GM23338 (cell line): Measurements from ENCODE around the gene ZNF804B. TPM values are rescaled to one million over a fixed set of nuclear protein-coding genes. Genes with fewer than 3 reads are reported as not detected.
A peak's percentile ranks its signal among the peaks of the same experiment; 100 is the strongest.

Source experiments
- ATAC-seq: fragments of 200-7000 bp; cut with Tn5 transposase; 3 replicates; pipeline ENCODE4 v1.9.1; 2020
- DNase-seq: peaks from one replicate; pipeline ENCODE4 v3.0.0-alpha.2; 2015; ENCODE audit warnings: low spot score
- H2AFZ ChIP-seq: fragments of 200-600 bp; sonication (generic); 2 replicates; pipeline ENCODE4 v1.8.0; 2016; ENCODE audit warnings: antibody characterized with exemption, mild to moderate bottlenecking, moderate library complexity
- H3F3A ChIP-seq: fragments of 200-600 bp; sonication (generic); replicated peaks from 2 replicates; pipeline ENCODE4 v1.8.0; 2017; ENCODE audit warnings: antibody characterized with exemption, mixed run types, low read depth
- H3K27ac ChIP-seq: fragments of 200-600 bp; sonication (generic); 2 replicates; pipeline ENCODE4 v1.6.1; 2016; ENCODE audit warnings: low read depth
- H3K27me3 ChIP-seq: fragments of 200-600 bp; sonication (generic); 2 replicates; pipeline ENCODE4 v1.8.0; 2016; ENCODE audit warnings: mild to moderate bottlenecking, mixed run types, moderate library complexity; ENCODE audit not compliant: insufficient read depth
- H3K36me3 ChIP-seq: fragments of 200-600 bp; sonication (generic); 2 replicates; pipeline ENCODE4 v1.8.0; 2016; ENCODE audit warnings: mild to moderate bottlenecking; ENCODE audit not compliant: insufficient read depth
- H3K4me1 ChIP-seq: fragments of 200-600 bp; sonication (generic); 2 replicates; pipeline ENCODE4 v1.8.0; 2016; ENCODE audit warnings: mild to moderate bottlenecking, moderate library complexity; ENCODE audit not compliant: insufficient read depth
- H3K4me2 ChIP-seq: fragments of 200-600 bp; sonication (generic); 2 replicates; pipeline ENCODE4 v1.7.1; 2017; ENCODE audit warnings: mixed run types
- H3K4me3 ChIP-seq: fragments of 200-600 bp; sonication (generic); 2 replicates; pipeline ENCODE4 v1.6.1; 2016; ENCODE audit warnings: mixed run types
- H3K79me2 ChIP-seq: fragments of 200-600 bp; sonication (generic); replicated peaks from 2 replicates; pipeline ENCODE4 v1.8.0; 2017; ENCODE audit warnings: mild to moderate bottlenecking; ENCODE audit not compliant: insufficient read depth
- H3K9me2 ChIP-seq: fragments of 200-600 bp; sonication (generic); 2 replicates; pipeline ENCODE4 v1.8.0; 2017; ENCODE audit not compliant: insufficient read depth
- H4K20me1 ChIP-seq: fragments of 200-600 bp; sonication (generic); replicated peaks from 2 replicates; pipeline ENCODE4 v1.8.0; 2017; ENCODE audit warnings: mild to moderate bottlenecking; ENCODE audit not compliant: insufficient read depth
- H3K27ac Mint-ChIP-seq: 2 replicates; pipeline ENCODE4 v1.8.0; 2020; ENCODE audit warnings: inconsistent platforms, mild to moderate bottlenecking, moderate library complexity, mixed read lengths
- H3K27me3 Mint-ChIP-seq: 3 replicates; pipeline ENCODE4 v1.8.0; 2022; ENCODE audit warnings: low read depth, mild to moderate bottlenecking, moderate library complexity, mixed read lengths, inconsistent platforms; ENCODE audit not compliant: insufficient read depth, poor library complexity
- H3K36me3 Mint-ChIP-seq: 3 replicates; pipeline ENCODE4 v1.8.0; 2021; ENCODE audit warnings: low read depth, mild to moderate bottlenecking, inconsistent platforms, moderate library complexity, mixed read lengths
- H3K4me1 Mint-ChIP-seq: 3 replicates; pipeline ENCODE4 v1.8.0; 2020; ENCODE audit warnings: mild to moderate bottlenecking, inconsistent platforms, mixed read lengths
- H3K4me3 Mint-ChIP-seq: 3 replicates; pipeline ENCODE4 v1.8.0; 2021; ENCODE audit warnings: moderate library complexity, mild to moderate bottlenecking, inconsistent platforms, mixed read lengths
- H3K9me3 Mint-ChIP-seq: 3 replicates; pipeline ENCODE4 v1.8.0; 2020; ENCODE audit warnings: moderate library complexity, mild to moderate bottlenecking, inconsistent platforms, mixed read lengths
- REST ChIP-seq: IDR thresholded peaks from one replicate; pipeline ENCODE4 v1.6.1; 2018; ENCODE audit warnings: antibody characterized with exemption; ENCODE audit not compliant: unreplicated experiment
- STAT1 ChIP-seq: IDR thresholded peaks from one replicate; pipeline ENCODE4 v1.6.1; 2016; ENCODE audit warnings: antibody characterized with exemption; ENCODE audit not compliant: unreplicated experiment
- ZNF462 ChIP-seq: fragments of 250-450 bp; sonication (Bioruptor Pico); IDR thresholded peaks from 2 replicates; pipeline ENCODE4 v1.5.0; 2020; ENCODE audit warnings: mild to moderate bottlenecking, moderate library complexity
- polyA plus RNA-seq: library from polyadenylated mRNA; unstranded; fragments of >200 nt; fragmentation: Nextera tagmentation; extraction: Ambion mirVana; gene quantifications from 2 replicates; pipeline ENCODE4 v1.2.1, GENCODE V29; 2016
- total RNA-seq: library from RNA; depleted of rRNA; stranded (reverse); fragments of >200 nt; shearing (Covaris generic); gene quantifications from 2 replicates; pipeline ENCODE4 v1.2.3, GENCODE V29; 2014

ZNF804B gene
- total and polyA plus RNA-seq, 2 experiments from 2014 or later: not detected

GRCh38 chr7:88885131-88885530 is 125.6 kb downstream of the ZNF804B start (continued):
- no peak for TF ChIP-seq ZNF462 (CRISPR knock-in tag)

- ATAC-seq: no peak
These were observed 129.2 kb downstream of the ZNF804B start for GRCh38 chr7:88888684-88889083.

More at GRCh38 chr7:88888684-88889083, 129.2 kb downstream of the ZNF804B start:
- Mint-ChIP-seq H3K4me3 (no peak overlapping the region), H3K9me3 (no peaks in the 10 kb centered on the region), H3K27me3 (no peaks in the 10 kb centered on the region), H3K27ac (no peak overlapping the region), H3K4me1 (no peaks in the 10 kb centered on the region; the same call in 2 of the 3 replicates), H3K36me3 (no peaks in the 10 kb centered on the region)
- Histone ChIP-seq H3F3A (no peaks in the 10 kb centered on the region), H3K27ac (no peak overlapping the region), H3K4me1 (peaks cover 7% of the 10 kb centered on the region; the same call in 1 of the 2 replicates), H3K4me3 (no peak overlapping the region), H4K20me1 (no peaks in the 10 kb centered on the region), H3K79me2 (no peaks in the 10 kb centered on the region), H3K36me3 (no peaks in the 10 kb centered on the region), H3K4me2 (no peak overlapping the region), H3K9me2 (no peaks in the 10 kb centered on the region), H2AFZ (0 out of 2 replicates have a peak overlapping the region, but pooled peaks have one; percentile 8), H3K27me3 (no peaks in the 10 kb centered on the region)
- no peak for DNase-seq
- TF ChIP-seq REST (no peak), STAT1 (no peak)
